ENCODE measurements around the gene C17orf75. TPM values are rescaled to one million over a fixed set of nuclear protein-coding genes. Genes with fewer than 3 reads are reported as not detected.

Gene C17orf75
- total and polyA plus RNA-seq, 2 donors (not counting 1 experiment from before 2014, with no cell fraction given): 16.4 to 30.2 TPM

GRCh38 chr17:32297424-32297823 is 44.5 kb downstream of the C17orf75 start:
- Histone ChIP-seq H3K79me2 (ENCODE audit: control insufficient read depth, insufficient read depth, low read length) (no peaks in the 10 kb centered on the region), H3K9me3 (ENCODE audit: control insufficient read depth, insufficient read depth, low read depth, low read length) (no peaks in the 10 kb centered on the region), H3K27me3 (ENCODE audit: control insufficient read depth, insufficient read depth, low read length) (peaks cover 3% of the 10 kb centered on the region), H3K4me2 (ENCODE audit: extremely low read depth, insufficient read depth, low read length) (no peak overlapping the region), H3K36me3 (ENCODE audit: control insufficient read depth, insufficient read depth, low read length) (no peaks in the 10 kb centered on the region), H3K4me1 (ENCODE audit: control insufficient read depth, extremely low read depth, insufficient read depth, low read length) (no peaks in the 10 kb centered on the region), H2AFZ (ENCODE audit: low read length) (no peak overlapping the region), H3K27ac (ENCODE audit: insufficient read depth, low read length) (no peak overlapping the region), H3K9ac (ENCODE audit: insufficient read depth, low read length) (no peak overlapping the region), H3K4me3 (replicated peaks in 1 of 4; ENCODE audit: control extremely low read depth in 1 of 4, insufficient read depth in 1 of 4, low read depth in 3 of 4, low read length in 4 of 4) (no peak overlapping the region), H4K20me1 (ENCODE audit: control insufficient read depth, extremely low read depth, insufficient read depth, low read length) (no peaks in the 10 kb centered on the region)
- TF ChIP-seq CTCF (conservative IDR thresholded peaks at IDR 0.05 in 1 of 2, IDR thresholded peaks at IDR 0.05 in 1 of 2; ENCODE audit: low read depth in 1 of 2, low read length in 2 of 2) (no peak), EZH2 (IDR thresholded peaks at IDR 0.05; ENCODE audit: low read length, missing control alignments) (no peak)
- no peak for DNase-seq (ENCODE audit: low read depth in 2 of 2)

- Histone ChIP-seq H3K4me1 (ENCODE audit: control insufficient read depth, extremely low read depth, insufficient read depth, low read length) (no peaks in the 10 kb centered on the region), H3K9me3 (ENCODE audit: control insufficient read depth, insufficient read depth, low read depth, low read length) (no peaks in the 10 kb centered on the region), H3K79me2 (ENCODE audit: control insufficient read depth, insufficient read depth, low read length) (no peaks in the 10 kb centered on the region), H3K36me3 (ENCODE audit: control insufficient read depth, insufficient read depth, low read length) (no peaks in the 10 kb centered on the region), H3K9ac (ENCODE audit: insufficient read depth, low read length) (no peak overlapping the region), H3K27me3 (ENCODE audit: control insufficient read depth, insufficient read depth, low read length) (peaks cover 3% of the 10 kb centered on the region), H3K4me2 (ENCODE audit: extremely low read depth, insufficient read depth, low read length) (no peak overlapping the region), H2AFZ (ENCODE audit: low read length) (no peak overlapping the region), H3K27ac (ENCODE audit: insufficient read depth, low read length) (no peak overlapping the region), H3K4me3 (replicated peaks in 1 of 4; ENCODE audit: control extremely low read depth in 1 of 4, insufficient read depth in 1 of 4, low read depth in 3 of 4, low read length in 4 of 4) (no peak overlapping the region), H4K20me1 (ENCODE audit: control insufficient read depth, extremely low read depth, insufficient read depth, low read length) (no peaks in the 10 kb centered on the region)
- no peak for DNase-seq (ENCODE audit: low read depth in 2 of 2)
- no peak for TF ChIP-seq EZH2 (IDR thresholded peaks at IDR 0.05; ENCODE audit: low read length, missing control alignments)
- no peak for TF ChIP-seq CTCF (conservative IDR thresholded peaks at IDR 0.05 in 1 of 2, IDR thresholded peaks at IDR 0.05 in 1 of 2; ENCODE audit: low read depth in 1 of 2, low read length in 2 of 2)
These were observed 49.9 kb downstream of the C17orf75 start for GRCh38 chr17:32292094-32292493.

- Histone ChIP-seq H3K4me2 (ENCODE audit: extremely low read depth, insufficient read depth, low read length) (no peak overlapping the region), H3K9ac (ENCODE audit: insufficient read depth, low read length) (no peak overlapping the region), H3K36me3 (ENCODE audit: control insufficient read depth, insufficient read depth, low read length) (no peaks in the 10 kb centered on the region), H4K20me1 (ENCODE audit: control insufficient read depth, extremely low read depth, insufficient read depth, low read length) (no peaks in the 10 kb centered on the region), H3K79me2 (ENCODE audit: control insufficient read depth, insufficient read depth, low read length) (no peaks in the 10 kb centered on the region), H3K9me3 (ENCODE audit: control insufficient read depth, insufficient read depth, low read depth, low read length) (no peaks in the 10 kb centered on the region), H2AFZ (ENCODE audit: low read length) (no peak overlapping the region), H3K27ac (ENCODE audit: insufficient read depth, low read length) (no peak overlapping the region), H3K4me3 (replicated peaks in 1 of 4; ENCODE audit: control extremely low read depth in 1 of 4, insufficient read depth in 1 of 4, low read depth in 3 of 4, low read length in 4 of 4) (no peak overlapping the region), H3K4me1 (ENCODE audit: control insufficient read depth, extremely low read depth, insufficient read depth, low read length) (no peaks in the 10 kb centered on the region), H3K27me3 (ENCODE audit: control insufficient read depth, insufficient read depth, low read length) (peaks cover 2% of the 10 kb centered on the region)
- no peak for DNase-seq (ENCODE audit: low read depth in 2 of 2)
- no peak for TF ChIP-seq EZH2 (IDR thresholded peaks at IDR 0.05; ENCODE audit: low read length, missing control alignments)
- no peak for TF ChIP-seq CTCF (conservative IDR thresholded peaks at IDR 0.05 in 1 of 2, IDR thresholded peaks at IDR 0.05 in 1 of 2; ENCODE audit: low read depth in 1 of 2, low read length in 2 of 2)
These were observed 52.4 kb downstream of the C17orf75 start for GRCh38 chr17:32289471-32290070.

All from fibroblast of lung (primary cell).